ENCODE results near the gene DGKB. TPM values are rescaled to one million over a fixed set of nuclear protein-coding genes. Genes with fewer than 3 reads are reported as not detected.

Gene DGKB
- total RNA-seq, 2 experiments from 2014 or later, result not detected

DNA sequence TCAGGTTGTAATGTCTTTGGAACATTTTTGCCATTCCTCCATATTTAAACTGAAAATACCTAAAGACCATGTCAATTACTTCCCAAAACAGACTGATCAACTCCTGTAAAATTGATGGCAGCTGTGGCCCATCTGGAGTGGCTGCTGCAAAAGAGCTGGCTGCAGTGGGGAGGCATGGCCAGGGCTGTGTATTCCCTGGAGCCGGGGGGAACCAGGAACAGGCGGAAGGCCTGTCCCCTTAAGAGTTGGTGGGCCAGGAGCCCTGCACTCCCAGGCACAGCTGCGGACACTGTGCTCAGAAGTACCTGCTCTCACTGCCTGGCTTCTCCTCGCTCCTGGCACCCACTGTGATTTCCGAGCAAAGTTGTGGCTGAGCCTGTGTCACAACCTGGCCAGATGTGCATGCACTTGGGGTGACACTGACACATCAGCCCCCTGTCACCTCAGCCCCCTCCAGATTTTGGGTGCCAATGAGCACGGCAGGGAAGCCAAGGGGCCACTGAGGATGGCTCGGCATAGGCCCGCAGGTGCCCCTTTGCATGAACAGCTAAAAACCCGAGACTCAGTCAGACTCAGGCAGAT is 116.1 kb downstream of the DGKB start:
- ChIA-PET CTCF (no interaction called here), POLR2A (no interaction called here)
- no peak overlapping the region for H3K4me3 Mint-ChIP-seq
- DNase-seq, result no peak
- no peaks in the 10 kb centered on the region for H3K4me1 Mint-ChIP-seq
- no peak overlapping the region for H3K27ac Mint-ChIP-seq
- H3K27me3 Mint-ChIP-seq, result no peaks in the 10 kb centered on the region
- H3K36me3 Mint-ChIP-seq (ENCODE audit: low read depth), result no peaks in the 10 kb centered on the region
- H3K9me3 Mint-ChIP-seq, result peaks cover 1% of the 10 kb centered on the region

DNA sequence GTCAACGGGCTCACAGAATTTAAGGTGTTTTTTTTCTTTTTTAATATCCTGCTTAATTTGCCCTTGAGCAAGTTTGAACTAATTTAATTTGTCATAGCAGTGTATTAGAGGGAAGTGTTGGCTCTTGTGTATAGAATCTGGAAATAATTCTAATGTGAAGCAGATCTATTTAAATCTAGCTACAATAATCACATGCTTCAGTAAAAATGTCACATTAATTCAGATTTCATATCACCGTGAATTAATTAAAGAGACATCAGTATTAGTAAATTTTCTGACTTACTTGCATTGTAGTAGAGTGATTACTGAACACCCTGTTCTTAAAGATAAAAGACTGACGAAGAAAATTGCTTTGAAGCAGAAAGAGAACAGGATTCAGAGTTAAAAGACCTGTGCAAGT is 124.7 kb downstream of the DGKB start:
- no peak overlapping the region for H3K4me3 Mint-ChIP-seq
- no peaks in the 10 kb centered on the region for H3K36me3 Mint-ChIP-seq (ENCODE audit: low read depth)
- ChIA-PET POLR2A (no interaction called here), CTCF (no interaction called here)
- H3K27ac Mint-ChIP-seq, result no peak overlapping the region
- H3K9me3 Mint-ChIP-seq, result peaks cover 11% of the 10 kb centered on the region
- no peaks in the 10 kb centered on the region for H3K27me3 Mint-ChIP-seq
- H3K4me1 Mint-ChIP-seq, result no peaks in the 10 kb centered on the region
- DNase-seq, result no peak

DNA sequence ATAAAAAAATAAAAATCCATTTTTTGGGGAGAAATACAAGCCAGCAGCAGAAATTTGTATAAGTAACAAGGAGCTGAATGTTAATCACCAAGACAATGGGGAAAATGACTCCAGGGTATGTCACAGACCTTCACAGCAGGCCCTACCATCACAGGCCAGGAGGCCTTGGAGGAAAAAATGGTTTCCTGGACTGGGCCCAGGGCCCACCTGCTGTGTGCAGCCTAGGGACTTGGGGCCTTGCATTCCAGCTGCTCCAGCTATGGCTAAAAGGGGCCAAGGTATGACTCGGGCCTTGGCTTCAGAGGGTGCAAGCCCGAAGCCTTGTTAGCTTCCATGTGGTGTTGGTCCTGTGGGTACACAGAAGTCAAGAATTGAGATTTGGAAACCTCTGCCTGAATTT is 126.3 kb downstream of the DGKB start:
- POLR2A ChIA-PET, result no interaction called here
- CTCF ChIA-PET, result no interaction called here
- no peak for DNase-seq
- no peak overlapping the region for H3K27ac Mint-ChIP-seq
- no peaks in the 10 kb centered on the region for H3K27me3 Mint-ChIP-seq
- no peaks in the 10 kb centered on the region for H3K4me1 Mint-ChIP-seq
- H3K4me3 Mint-ChIP-seq, result no peak overlapping the region
- no peaks in the 10 kb centered on the region for H3K36me3 Mint-ChIP-seq (ENCODE audit: low read depth)
- peaks cover 8% of the 10 kb centered on the region for H3K9me3 Mint-ChIP-seq

DNA sequence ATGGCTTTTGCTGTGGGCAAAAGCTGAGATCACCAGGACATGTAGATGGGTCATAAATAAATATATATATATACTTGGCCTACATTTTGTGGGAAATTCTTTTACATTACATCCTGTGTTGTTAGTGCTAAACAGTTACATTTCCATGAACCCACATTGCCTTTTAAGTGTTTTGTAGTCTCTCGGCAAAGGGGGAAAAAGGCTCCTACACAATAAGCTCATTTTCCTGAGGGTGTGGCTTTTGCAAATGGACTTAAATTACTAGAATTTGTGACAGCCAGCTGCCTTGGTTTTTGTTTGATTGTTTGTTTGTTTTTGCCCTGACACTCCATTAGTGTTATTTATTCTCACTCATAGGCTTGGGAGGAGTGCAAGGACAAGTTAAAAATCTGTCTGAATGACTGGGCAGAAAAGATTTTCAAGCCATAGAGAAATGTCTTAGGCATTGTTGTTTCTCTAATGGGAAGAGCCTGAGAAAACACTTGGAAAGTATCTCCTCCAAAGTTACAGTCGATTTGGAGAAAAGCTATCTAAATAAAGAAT is 128.8 kb downstream of the DGKB start:
- H3K36me3 Mint-ChIP-seq (ENCODE audit: low read depth), result no peaks in the 10 kb centered on the region
- no peak for DNase-seq
- CTCF ChIA-PET, result no interaction called here
- H3K9me3 Mint-ChIP-seq, result peaks cover 8% of the 10 kb centered on the region
- H3K4me3 Mint-ChIP-seq, result no peak overlapping the region
- no peak overlapping the region for H3K27ac Mint-ChIP-seq
- H3K4me1 Mint-ChIP-seq, result no peaks in the 10 kb centered on the region
- no peaks in the 10 kb centered on the region for H3K27me3 Mint-ChIP-seq
- POLR2A ChIA-PET, result no interaction called here

DNA sequence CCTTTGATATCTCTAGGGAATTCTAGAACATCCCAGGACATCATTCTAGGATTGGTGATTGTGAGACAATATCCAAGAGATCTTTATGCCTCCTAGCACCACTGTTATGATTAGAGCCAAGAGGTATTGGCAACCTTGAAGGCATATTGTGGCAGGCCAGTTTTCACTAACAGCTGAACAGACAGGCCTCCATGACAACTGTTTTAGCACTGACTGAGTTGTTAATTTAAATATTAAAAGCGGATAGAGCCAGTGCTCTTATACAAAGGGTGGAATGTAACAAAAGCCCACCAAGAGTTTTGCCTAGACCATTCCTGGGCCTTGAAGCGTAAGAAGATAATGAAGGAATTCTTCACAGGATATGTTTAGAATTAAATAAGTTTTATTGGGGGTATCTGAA is 131.9 kb downstream of the DGKB start:
- H3K27ac Mint-ChIP-seq, result no peak overlapping the region
- ChIA-PET CTCF (no interaction called here), POLR2A (no interaction called here)
- H3K9me3 Mint-ChIP-seq, result peaks cover 2% of the 10 kb centered on the region
- no peaks in the 10 kb centered on the region for H3K36me3 Mint-ChIP-seq (ENCODE audit: low read depth)
- H3K27me3 Mint-ChIP-seq, result no peaks in the 10 kb centered on the region
- H3K4me3 Mint-ChIP-seq, result no peak overlapping the region
- H3K4me1 Mint-ChIP-seq, result no peaks in the 10 kb centered on the region
- DNase-seq, result no peak

DNA sequence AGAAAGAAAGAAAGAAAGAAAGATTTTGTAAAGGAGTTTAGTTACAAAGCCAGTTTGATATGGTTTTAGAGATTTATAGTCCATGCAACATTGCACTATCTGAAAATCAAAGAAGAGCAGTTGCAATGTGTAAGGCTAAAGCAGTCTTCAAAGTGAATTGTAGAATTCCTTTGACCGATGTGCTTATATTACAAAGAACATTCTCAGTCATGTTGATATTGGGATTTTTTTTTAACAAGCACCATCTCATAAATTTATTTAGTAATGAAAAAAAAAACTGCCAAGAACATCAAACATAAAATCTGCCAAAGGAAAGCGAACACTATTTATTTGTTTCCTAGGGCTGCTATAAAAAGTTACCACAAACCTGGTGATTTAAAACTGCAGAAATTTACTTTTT is 133.3 kb downstream of the DGKB start:
- no peak overlapping the region for H3K27ac Mint-ChIP-seq
- POLR2A ChIA-PET, result no interaction called here

DNA sequence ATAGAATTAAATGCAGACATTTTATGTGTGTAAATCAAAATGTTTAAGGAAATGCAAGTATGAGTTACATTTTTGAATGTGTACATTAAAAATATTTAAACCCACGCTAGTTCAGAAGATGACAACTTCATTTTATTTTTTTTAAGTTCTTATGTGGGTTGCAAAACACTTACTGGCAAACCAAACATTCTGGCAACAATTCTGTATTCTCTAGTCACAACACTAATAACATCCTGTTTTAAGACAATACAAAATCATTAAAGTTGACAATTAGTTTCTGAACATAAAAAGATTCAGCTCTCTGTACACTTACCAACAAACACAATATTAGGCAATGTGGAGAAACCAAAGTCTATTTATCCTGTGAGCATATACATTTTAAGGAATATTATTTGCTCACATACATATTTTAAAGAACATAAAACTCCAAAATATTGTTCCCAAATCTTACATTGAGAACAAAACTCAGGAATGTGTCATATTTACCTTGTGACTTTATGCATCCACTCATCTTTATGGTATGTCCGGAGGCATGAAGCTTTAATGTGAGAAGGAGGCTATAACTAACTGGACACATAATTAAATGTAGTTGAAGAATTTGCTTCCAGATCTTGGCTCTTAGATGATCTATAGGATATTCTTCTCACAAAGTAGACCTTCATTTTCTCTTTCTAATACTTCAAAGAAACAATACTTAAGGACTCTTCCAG is 134.7 kb downstream of the DGKB start:
- no peak for DNase-seq
- H3K36me3 Mint-ChIP-seq (ENCODE audit: low read depth), result no peaks in the 10 kb centered on the region
- H3K9me3 Mint-ChIP-seq, result no peaks in the 10 kb centered on the region
- ChIA-PET CTCF (interaction anchor here (1.1 kb wide), 1 partner anchor 19 kb away, joined by 3 read pairs; no protein-coding TSS in a partner anchor), POLR2A (no interaction called here)
- H3K27me3 Mint-ChIP-seq, result no peaks in the 10 kb centered on the region
- H3K4me3 Mint-ChIP-seq, result no peak overlapping the region
- no peaks in the 10 kb centered on the region for H3K4me1 Mint-ChIP-seq
- no peak overlapping the region for H3K27ac Mint-ChIP-seq

More for the DNA sequence above, 133.3 kb downstream of the DGKB start:
- CTCF ChIA-PET, result no interaction called here
- H3K27me3 Mint-ChIP-seq, result no peaks in the 10 kb centered on the region
- H3K4me3 Mint-ChIP-seq, result no peak overlapping the region
- H3K36me3 Mint-ChIP-seq (ENCODE audit: low read depth), result no peaks in the 10 kb centered on the region
- no peak for DNase-seq
- no peaks in the 10 kb centered on the region for H3K4me1 Mint-ChIP-seq
- no peaks in the 10 kb centered on the region for H3K9me3 Mint-ChIP-seq

DNA sequence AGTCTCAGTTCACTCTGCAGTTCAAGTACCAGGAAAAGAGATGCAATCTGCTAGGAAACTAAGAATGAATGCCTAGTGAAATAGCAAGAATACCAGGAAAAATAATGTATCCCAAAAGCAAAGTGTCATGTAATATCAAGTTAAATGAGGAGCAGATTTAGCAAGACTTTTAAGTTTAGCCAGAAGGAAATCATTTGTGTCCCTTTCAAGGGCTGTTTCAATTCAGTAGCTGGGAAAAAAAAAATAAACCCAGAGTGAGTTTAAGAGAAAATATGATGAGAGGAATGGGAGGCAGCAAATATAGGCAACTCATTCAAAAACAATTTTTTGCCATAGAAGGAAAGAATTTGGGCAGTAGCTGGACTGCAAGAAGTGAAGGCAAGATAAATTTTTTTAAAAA is 135.8 kb downstream of the DGKB start:
- ChIA-PET POLR2A (no interaction called here), CTCF (no interaction called here)
- H3K9me3 Mint-ChIP-seq, result no peaks in the 10 kb centered on the region
- no peak overlapping the region for H3K27ac Mint-ChIP-seq
- H3K27me3 Mint-ChIP-seq, result no peaks in the 10 kb centered on the region
- no peaks in the 10 kb centered on the region for H3K4me1 Mint-ChIP-seq
- no peak overlapping the region for H3K4me3 Mint-ChIP-seq
- no peaks in the 10 kb centered on the region for H3K36me3 Mint-ChIP-seq (ENCODE audit: low read depth)
- no peak for DNase-seq

DNA sequence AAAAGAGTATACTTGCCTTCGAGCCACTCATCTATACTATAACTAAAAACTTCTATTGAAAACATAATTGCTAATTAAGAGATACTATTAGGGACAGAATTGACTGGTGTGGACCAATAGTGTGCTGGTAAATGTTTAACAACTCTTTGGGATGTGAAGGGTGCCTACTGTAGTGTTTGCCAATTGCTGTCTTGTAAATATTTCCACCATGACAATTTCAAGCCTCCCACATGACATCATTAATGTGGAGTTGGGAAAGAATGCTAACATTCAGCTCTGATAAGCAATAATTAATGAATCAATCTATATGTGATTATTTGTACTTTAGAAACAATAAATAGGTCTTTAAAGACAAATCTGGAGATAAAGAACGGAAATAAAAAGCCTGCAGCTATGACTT is 136.8 kb downstream of the DGKB start:
- ChIA-PET POLR2A (no interaction called here), CTCF (no interaction called here)
- H3K9me3 Mint-ChIP-seq, result no peaks in the 10 kb centered on the region

DNA sequence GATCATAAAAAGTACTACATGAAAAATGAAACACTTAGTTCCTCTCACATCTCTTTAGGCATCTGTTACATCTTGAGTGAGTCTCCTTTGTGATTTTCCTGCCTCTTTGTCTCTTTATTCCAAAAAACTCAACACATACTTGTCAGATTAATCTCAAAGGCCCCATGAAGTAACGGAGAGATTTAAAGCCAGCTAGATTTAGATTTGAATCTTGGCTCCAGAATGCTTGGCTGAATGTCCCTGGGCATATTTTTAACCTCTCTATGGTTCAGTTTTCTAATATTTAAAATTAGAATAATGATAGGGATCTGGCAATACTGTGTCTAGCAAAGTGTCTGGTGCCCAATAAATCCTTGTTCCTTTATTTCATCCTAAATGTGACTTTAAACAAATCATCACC is 140.0 kb downstream of the DGKB start:
- Mint-ChIP-seq H3K9me3 (no peaks in the 10 kb centered on the region), H3K4me1 (no peaks in the 10 kb centered on the region), H3K27ac (no peak overlapping the region), H3K27me3 (no peaks in the 10 kb centered on the region), H3K36me3 (ENCODE audit: low read depth) (no peaks in the 10 kb centered on the region), H3K4me3 (no peak overlapping the region)
- ChIA-PET POLR2A (no interaction called here), CTCF (interaction anchor here (0.9 kb wide), 1 partner anchor 71 kb away, joined by 3 read pairs; no protein-coding TSS in a partner anchor)
- no peak for DNase-seq

More for the DNA sequence above, 136.8 kb downstream of the DGKB start:
- H3K4me3 Mint-ChIP-seq, result no peak overlapping the region
- H3K27ac Mint-ChIP-seq, result no peak overlapping the region
- H3K4me1 Mint-ChIP-seq, result no peaks in the 10 kb centered on the region
- no peak for DNase-seq
- no peaks in the 10 kb centered on the region for H3K27me3 Mint-ChIP-seq
- no peaks in the 10 kb centered on the region for H3K36me3 Mint-ChIP-seq (ENCODE audit: low read depth)

DNA sequence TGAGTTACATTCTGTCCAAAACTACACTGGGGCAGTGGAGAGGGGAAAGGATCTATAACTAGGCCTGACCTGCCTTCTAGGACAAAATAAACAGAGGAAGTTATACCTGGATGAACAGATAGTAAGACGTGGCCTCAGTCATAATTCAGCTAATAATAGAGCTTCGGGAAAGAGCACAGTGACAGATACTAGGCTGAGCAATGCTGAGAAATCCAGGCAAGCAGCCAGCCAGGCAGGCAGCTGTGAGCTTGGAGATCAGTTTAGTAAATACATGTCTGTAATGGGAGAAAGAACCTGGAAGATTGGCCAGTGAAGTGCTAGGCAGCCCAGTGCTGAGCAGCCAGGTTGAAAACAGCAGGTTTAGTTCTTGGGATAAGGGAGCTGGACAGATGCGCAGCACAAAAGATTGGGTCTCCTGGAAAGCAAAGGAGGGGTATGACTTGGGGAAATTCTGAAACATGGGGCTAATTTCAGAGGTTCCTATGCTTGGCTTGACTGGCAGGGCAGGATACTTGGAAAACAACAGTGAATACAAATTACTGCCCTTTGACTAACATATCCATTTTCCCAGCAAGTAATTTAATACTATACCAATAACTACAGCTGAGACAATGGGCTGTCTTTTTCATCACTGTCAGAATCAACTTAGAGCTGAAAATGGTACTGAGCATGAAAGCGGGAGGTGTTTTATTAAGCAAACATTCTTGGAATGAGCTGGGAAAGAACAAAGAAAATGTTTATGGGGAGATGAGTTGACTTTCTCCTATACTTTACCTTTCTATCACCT is 140.8 kb downstream of the DGKB start:
- CTCF ChIA-PET, result no interaction called here
- Mint-ChIP-seq H3K36me3 (ENCODE audit: low read depth) (no peaks in the 10 kb centered on the region), H3K4me1 (no peaks in the 10 kb centered on the region), H3K9me3 (no peaks in the 10 kb centered on the region), H3K27me3 (no peaks in the 10 kb centered on the region), H3K4me3 (no peak overlapping the region), H3K27ac (no peak overlapping the region)
- DNase-seq, result no peak
- POLR2A ChIA-PET, result no interaction called here

DNA sequence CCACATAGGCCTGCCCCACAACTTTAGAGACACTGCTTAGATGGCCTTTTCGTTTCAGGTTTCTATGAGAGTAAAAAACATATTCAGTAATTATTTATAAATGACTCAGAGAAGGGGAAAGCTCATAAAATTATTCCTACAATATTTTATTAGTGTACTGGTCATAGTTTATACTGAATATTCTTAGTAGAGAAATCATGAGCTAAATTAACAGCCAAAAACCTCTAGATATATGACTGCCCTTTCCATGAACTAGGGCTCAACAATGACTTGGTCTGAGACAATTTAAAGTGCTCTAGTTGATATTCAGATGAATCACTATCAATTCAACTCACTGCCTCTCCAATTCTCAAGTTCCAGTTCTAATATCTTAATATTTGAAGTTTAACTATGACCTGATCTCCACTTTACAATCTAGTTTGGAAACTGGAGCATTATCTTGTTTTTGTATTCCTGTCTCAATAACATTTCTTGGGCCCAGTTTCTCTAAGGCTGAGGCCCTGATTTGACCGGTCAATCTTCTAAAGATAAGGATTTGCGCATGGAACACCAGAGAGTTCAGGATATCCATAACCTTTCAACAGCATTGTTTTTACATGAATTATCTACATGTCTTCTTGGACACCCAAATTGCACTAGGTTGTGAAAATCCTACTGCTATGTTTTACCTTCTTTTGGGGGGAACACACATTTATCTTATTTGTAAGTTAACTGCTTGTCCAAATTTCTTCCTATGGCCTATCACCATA is 141.6 kb downstream of the DGKB start:
- H3K27ac Mint-ChIP-seq, result no peak overlapping the region
- no peaks in the 10 kb centered on the region for H3K9me3 Mint-ChIP-seq
- no peak overlapping the region for H3K4me3 Mint-ChIP-seq
- no peaks in the 10 kb centered on the region for H3K27me3 Mint-ChIP-seq
- H3K4me1 Mint-ChIP-seq, result no peaks in the 10 kb centered on the region
- H3K36me3 Mint-ChIP-seq (ENCODE audit: low read depth), result no peaks in the 10 kb centered on the region
- no peak for DNase-seq
- ChIA-PET CTCF (no interaction called here), POLR2A (no interaction called here)

DNA sequence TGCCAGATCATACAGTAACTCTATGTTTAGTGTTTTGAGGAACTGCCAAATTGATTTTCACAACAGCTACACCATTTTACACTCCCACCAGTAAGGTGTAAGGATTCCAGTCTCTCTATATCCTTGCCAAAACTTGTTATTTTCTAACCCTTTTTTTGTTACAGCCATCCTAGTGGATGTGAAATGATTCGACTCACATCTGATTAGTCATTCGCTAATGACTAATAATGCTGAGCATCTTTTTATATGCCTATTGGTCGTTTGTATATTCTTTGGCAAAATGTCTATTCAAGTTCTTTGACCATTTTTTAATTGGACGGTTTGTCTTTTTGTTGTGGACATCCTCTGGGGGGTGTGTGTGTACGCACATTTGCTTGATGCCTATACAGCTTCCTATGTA is 142.8 kb downstream of the DGKB start:
- POLR2A ChIA-PET, result no interaction called here
- Mint-ChIP-seq H3K9me3 (no peaks in the 10 kb centered on the region), H3K4me3 (no peak overlapping the region), H3K27me3 (no peaks in the 10 kb centered on the region), H3K36me3 (ENCODE audit: low read depth) (no peaks in the 10 kb centered on the region), H3K27ac (no peak overlapping the region), H3K4me1 (no peaks in the 10 kb centered on the region)
- CTCF ChIA-PET, result no interaction called here
- no peak for DNase-seq

All from activated CD4-positive, alpha-beta memory T cell treated with anti-CD3 and anti-CD28 coated beads, Interleukin-2, amount 10 ng/mL, durations not matched to agents 7 days and 5 days (primary cell).